GM19438 (cell line): ENCODE measurements around the gene ZNF423.
A peak's percentile ranks its signal among the peaks of the same experiment; 100 is the strongest.
"Not testable (repeated sequence)": the region's sequence is repeated elsewhere in the genome, so short reads cannot be mapped to it uniquely, and the experiment has no call there.

Experiments
- ATAC-seq: cut with Tn5 transposase; IDR thresholded peaks from one replicate; pipeline ENCODE4 v1.9.1; 2021; ENCODE audit warnings: low read depth; ENCODE audit not compliant: unreplicated experiment

The ZNF423 gene

GRCh38 chr16:49510654-49511305 lies 345.1 kb downstream of the ZNF423 start:
- no peak for ATAC-seq

- no peak for ATAC-seq
Observed at GRCh38 chr16:49510141-49510540, 345.8 kb downstream of the ZNF423 start.

- not testable (repeated sequence) for ATAC-seq
Observed at GRCh38 chr16:49506058-49507013, 349.6 kb downstream of the ZNF423 start.

GRCh38 chr16:49505556-49505955 lies 350.4 kb downstream of the ZNF423 start:
- ATAC-seq, result no peak

GRCh38 chr16:49504626-49505025 lies 351.3 kb downstream of the ZNF423 start:
- ATAC-seq, result no peak

- ATAC-seq, result no peak
Observed at GRCh38 chr16:49504023-49504364, 351.9 kb downstream of the ZNF423 start.

- peak; percentile 82 for ATAC-seq
Observed at GRCh38 chr16:49503256-49504022, 352.5 kb downstream of the ZNF423 start.

- ATAC-seq, result no peak
Observed at GRCh38 chr16:49502136-49502881, 353.6 kb downstream of the ZNF423 start.

- no peak for ATAC-seq
Observed at GRCh38 chr16:49499869-49500610, 355.9 kb downstream of the ZNF423 start.

GRCh38 chr16:49499414-49499785 lies 356.5 kb downstream of the ZNF423 start:
- ATAC-seq, result no peak

- ATAC-seq, result no peak
Observed at GRCh38 chr16:49498666-49499413, 357.1 kb downstream of the ZNF423 start.

GRCh38 chr16:49498264-49498663 lies 357.6 kb downstream of the ZNF423 start:
- ATAC-seq, result no peak

GRCh38 chr16:49497466-49497865 lies 358.4 kb downstream of the ZNF423 start:
- no peak for ATAC-seq

- ATAC-seq, result no peak
Observed at GRCh38 chr16:49496656-49497055, 359.3 kb downstream of the ZNF423 start.

- no peak for ATAC-seq
Observed at GRCh38 chr16:49495596-49496355, 360.1 kb downstream of the ZNF423 start.

- ATAC-seq, result no peak
Observed at GRCh38 chr16:49494891-49495566, 360.9 kb downstream of the ZNF423 start.

GRCh38 chr16:49494474-49494873 lies 361.4 kb downstream of the ZNF423 start:
- no peak for ATAC-seq

GRCh38 chr16:49493836-49494235 lies 362.1 kb downstream of the ZNF423 start:
- ATAC-seq, result no peak
